ENCODE data around the gene S100A12.
"Not testable (repeated sequence)": the region's sequence is repeated elsewhere in the genome, so short reads cannot be mapped to it uniquely, and the experiment has no call there.

The S100A12 gene

GRCh38 chr1:153375511-153375910 lies at the start of gene S100A12:
Gene S100A12, minus strand, starts transcription at chr1:153375621. Its CDS starts 1,029 bp downstream, at chr1:153374592.
- DNase-seq, result no peak

GRCh38 chr1:153422450-153423068 lies 47.1 kb upstream of the S100A12 start:
- DNase-seq, result peak; percentile 74

- DNase-seq, result no peak
These were observed 44.9 kb upstream of the S100A12 start for GRCh38 chr1:153420306-153420705.

- DNase-seq, result not testable (repeated sequence)
These were observed 44.0 kb upstream of the S100A12 start for GRCh38 chr1:153419436-153419793.

- not testable (repeated sequence) for DNase-seq
These were observed 43.5 kb upstream of the S100A12 start for GRCh38 chr1:153418758-153419435.

- no peak for DNase-seq
These were observed 41.9 kb upstream of the S100A12 start for GRCh38 chr1:153417136-153417888.

GRCh38 chr1:153415850-153416570 lies 40.6 kb upstream of the S100A12 start, which contains the start of gene S100A7A:
Gene S100A7A, plus strand, starts transcription at chr1:153416520. Its CDS starts 1,563 bp downstream, at chr1:153418083.
- no peak for DNase-seq

- DNase-seq, result not testable (repeated sequence)
These were observed 38.5 kb upstream of the S100A12 start for GRCh38 chr1:153413961-153414360.

- not testable (repeated sequence) for DNase-seq
These were observed 31.9 kb upstream of the S100A12 start for GRCh38 chr1:153407274-153407673.

- DNase-seq, result not testable (repeated sequence)
These were observed 30.6 kb upstream of the S100A12 start for GRCh38 chr1:153405825-153406599.

GRCh38 chr1:153404768-153405167 lies 29.3 kb upstream of the S100A12 start:
- no peak for DNase-seq

- DNase-seq, result no peak
These were observed 28.7 kb upstream of the S100A12 start for GRCh38 chr1:153404086-153404635.

- no peak for DNase-seq
These were observed 28.1 kb upstream of the S100A12 start for GRCh38 chr1:153403421-153404085.

GRCh38 chr1:153402226-153402625 lies 26.8 kb upstream of the S100A12 start:
- no peak for DNase-seq

- DNase-seq, result no peak
These were observed 26.0 kb upstream of the S100A12 start for GRCh38 chr1:153401461-153401860.

- DNase-seq, result no peak
These were observed 24.8 kb upstream of the S100A12 start for GRCh38 chr1:153400244-153400643.

- DNase-seq, result no peak
These were observed 24.1 kb upstream of the S100A12 start for GRCh38 chr1:153399401-153400055.

GRCh38 chr1:153397924-153398651 lies 22.7 kb upstream of the S100A12 start:
- DNase-seq, result no peak

GRCh38 chr1:153397051-153397923 lies 21.9 kb upstream of the S100A12 start:
- no peak for DNase-seq
